K562 (cell line): Measurements from ENCODE around the gene CCNYL1. TPM values are rescaled to one million over a fixed set of nuclear protein-coding genes. Genes with fewer than 3 reads are reported as not detected.
A peak's percentile ranks its signal among the peaks of the same experiment; 100 is the strongest.

Source experiments
- ASH1L ChIP-seq: fragments of 450-650 bp; IDR thresholded peaks from 2 replicates; pipeline ENCODE4 v1.6.1; 2018; ENCODE audit warnings: borderline replicate concordance, mild to moderate bottlenecking, low read depth; ENCODE audit not compliant: partially characterized antibody
- BCL6 ChIP-seq: fragments of 250-450 bp; sonication (Bioruptor Pico); IDR thresholded peaks from 2 replicates; pipeline ENCODE4 v1.4.0; 2020
- CBX8 ChIP-seq: fragments of 200-600 bp; sonication (generic); IDR thresholded peaks from 2 replicates; pipeline ENCODE4 v1.6.1; 2012; ENCODE audit warnings: borderline replicate concordance, mixed run types, low read depth, mild to moderate bottlenecking, moderate library complexity, mixed read lengths, low read length, control low read depth, inconsistent platforms; ENCODE audit not compliant: poor library complexity, severe bottlenecking; ENCODE audit errors: extremely low read depth
- ESRRA ChIP-seq: fragments of 450-650 bp; IDR thresholded peaks from 2 replicates; pipeline ENCODE4 v1.6.1; 2014; ENCODE audit warnings: low read depth, mild to moderate bottlenecking, moderate library complexity, borderline replicate concordance
- FOXJ2 ChIP-seq: fragments of 200-800 bp; sonication (Bioruptor generic); IDR thresholded peaks from 2 replicates; pipeline ENCODE4 v1.6.1; 2016; ENCODE audit warnings: missing genetic modification characterization, missing compliant biosample characterization
- HDAC1 ChIP-seq, 2 experiments: fragments of 450-650 bp; IDR thresholded peaks; 2 replicates each; pipeline ENCODE4 v1.6.1; 2016 to 2017; ENCODE audit warnings: inconsistent platforms in 1 of 2, mild to moderate bottlenecking in 1 of 2, moderate library complexity in 1 of 2
- HDAC2 ChIP-seq: fragments of 450-650 bp; IDR thresholded peaks from 2 replicates; pipeline ENCODE4 v1.6.1; 2016; ENCODE audit warnings: mild to moderate bottlenecking
- KDM5B ChIP-seq: fragments of 200-600 bp; sonication (generic); IDR thresholded peaks from 2 replicates; pipeline ENCODE4 v1.6.1; 2012; ENCODE audit warnings: low read depth, mild to moderate bottlenecking, moderate library complexity, low read length, control low read depth, inconsistent platforms; ENCODE audit not compliant: insufficient replicate concordance
- MCM2 ChIP-seq: fragments of 450-650 bp; IDR thresholded peaks from 2 replicates; pipeline ENCODE4 v1.6.1; 2017; ENCODE audit warnings: low read depth, mild to moderate bottlenecking
- MXI1 ChIP-seq: IDR thresholded peaks from 2 replicates; pipeline ENCODE4 v1.6.1; 2011; ENCODE audit warnings: low read depth, mild to moderate bottlenecking, improper control_type of control experiment, low read length
- PML ChIP-seq: IDR thresholded peaks from 2 replicates; pipeline ENCODE4 v1.6.1; 2012; ENCODE audit warnings: low read length, inconsistent platforms
- POLR2G ChIP-seq: fragments of 200-400 bp; formaldehyde crosslinking; IDR thresholded peaks from 2 replicates; pipeline ENCODE4 v1.6.1; 2017; ENCODE audit warnings: low read depth, mild to moderate bottlenecking, antibody characterized with exemption, low read length, moderate library complexity
- RB1 ChIP-seq: fragments of 450-650 bp; IDR thresholded peaks from 2 replicates; pipeline ENCODE4 v1.6.1; 2017; ENCODE audit warnings: low read depth, mild to moderate bottlenecking
- TAF15 ChIP-seq: fragments of 200-400 bp; formaldehyde crosslinking; IDR thresholded peaks from 2 replicates; pipeline ENCODE4 v1.6.1; 2017; ENCODE audit warnings: mild to moderate bottlenecking, low read depth, low read length, moderate library complexity
- TEAD1 ChIP-seq, 2 experiments: fragments of 450-650 bp in 1 of 2; sonication (generic) in 1 of 2; formaldehyde crosslinking; IDR thresholded peaks; 2 replicates each; pipeline versions ENCODE4 v1.4.0 to v1.8.0; 2020 to 2022; ENCODE audit warnings: mild to moderate bottlenecking in 2 of 2, missing genetic modification reagents in 1 of 2
- TEAD4 ChIP-seq, 2 experiments: sonication (generic) in 1 of 2; formaldehyde crosslinking in 1 of 2; IDR thresholded peaks; 2 replicates each; pipeline versions ENCODE4 v1.6.1 to v1.8.0; 2012 to 2022; ENCODE audit warnings: borderline replicate concordance in 1 of 2, inconsistent platforms in 1 of 2, low read length in 1 of 2, mild to moderate bottlenecking in 1 of 2, missing genetic modification reagents in 1 of 2
- TRIM28 ChIP-seq: fragments of 450-650 bp; IDR thresholded peaks from 2 replicates; pipeline ENCODE4 v1.6.1; 2017
- XRCC5 ChIP-seq: fragments of 200-400 bp; formaldehyde crosslinking; IDR thresholded peaks from 2 replicates; pipeline ENCODE4 v1.6.1; 2017; ENCODE audit warnings: low read depth, mild to moderate bottlenecking, low read length
- ZNF24 ChIP-seq: fragments of 450-650 bp; IDR thresholded peaks from 2 replicates; pipeline ENCODE4 v1.6.1; 2016
- ZNF253 ChIP-seq: fragments of 250-450 bp; sonication (Bioruptor Pico); conservative IDR thresholded peaks from 2 replicates; pipeline ENCODE4 v1.6.1; 2021; ENCODE audit warnings: mild to moderate bottlenecking
- ZNF263 ChIP-seq: sonication (generic); formaldehyde crosslinking; IDR thresholded peaks from 2 replicates; pipeline ENCODE4 v1.8.0; 2022; ENCODE audit warnings: mild to moderate bottlenecking, missing genetic modification reagents, borderline replicate concordance
- ZNF347 ChIP-seq: fragments of 450-650 bp; formaldehyde crosslinking; IDR thresholded peaks from 2 replicates; pipeline ENCODE4 v1.4.0; 2020; ENCODE audit warnings: low read depth, mild to moderate bottlenecking, moderate library complexity
- ZNF551 ChIP-seq: fragments of 250-450 bp; sonication (Bioruptor Pico); IDR thresholded peaks from 2 replicates; pipeline ENCODE4 v1.5.0; 2021; ENCODE audit warnings: mild to moderate bottlenecking, moderate library complexity
- ZNF644 ChIP-seq: fragments of 200-800 bp; sonication (Bioruptor generic); IDR thresholded peaks from 2 replicates; pipeline ENCODE4 v1.6.1; 2016; ENCODE audit warnings: low read depth, missing genetic modification characterization, missing compliant biosample characterization
- ZNF699 ChIP-seq: fragments of 250-450 bp; sonication (Bioruptor Pico); IDR thresholded peaks from 2 replicates; pipeline ENCODE4 v1.8.0; 2021; ENCODE audit warnings: mild to moderate bottlenecking, moderate library complexity; ENCODE audit not compliant: insufficient replicate concordance
- ZNF707 ChIP-seq: fragments of 250-450 bp; sonication (Bioruptor Pico); conservative IDR thresholded peaks from 2 replicates; pipeline ENCODE4 v1.8.0; 2022; ENCODE audit warnings: inconsistent platforms, mild to moderate bottlenecking, moderate library complexity
- ZNF76 ChIP-seq: fragments of 250-450 bp; sonication (Bioruptor Pico); IDR thresholded peaks from 2 replicates; pipeline ENCODE4 v1.4.0; 2020; ENCODE audit warnings: mild to moderate bottlenecking, moderate library complexity, borderline replicate concordance
- ZNF764 ChIP-seq: fragments of 250-450 bp; sonication (Bioruptor Pico); IDR thresholded peaks from 2 replicates; pipeline ENCODE4 v1.4.0; 2020; ENCODE audit warnings: low read depth, mild to moderate bottlenecking, moderate library complexity
- polyA plus RNA-seq, 8 experiments: library from polyadenylated mRNA; depleted of rRNA in 4 of 8; stranded (reverse) in 5 of 8; unstranded in 3 of 8; fragments of >200 nt; fragmentation: Nextera tagmentation in 2 of 8; fragmentation: Illumina TruSeq in 1 of 8; extraction: Ambion mirVana in 2 of 8; extraction: Trizol in 1 of 8; gene quantifications; 2 replicates each; pipeline versions ENCODE4 v1.2.1 to v1.2.3, GENCODE V29; 2011 to 2014; ENCODE audit warnings: inconsistent platforms in 1 of 8, missing spikeins in 1 of 8
- total RNA-seq, 7 experiments: library from RNA; depleted of rRNA in 6 of 7; stranded (reverse); fragments of >200 nt in 6 of 7; fragmentation: Illumina TruSeq in 2 of 7; extraction: Trizol in 2 of 7; gene quantifications; 2 replicates each; pipeline versions ENCODE4 v1.2.1 to v1.2.3, GENCODE V29; 2011 to 2021; ENCODE audit warnings: low replicate concordance in 1 of 7
- TF ChIP-seq, protein P1 (sequence below): sonication (generic); formaldehyde crosslinking; IDR thresholded peaks from 2 replicates; pipeline ENCODE4 v1.8.1; 2023; ENCODE audit warnings: mild to moderate bottlenecking, missing genetic modification reagents

Gene CCNYL1
- total and polyA plus RNA-seq, 9 of the 15 experiments (the other 6 are each of a cell fraction or from before 2014, with no cell fraction given) = 1.9 to 7.5 (median 4.7) TPM

DNA sequence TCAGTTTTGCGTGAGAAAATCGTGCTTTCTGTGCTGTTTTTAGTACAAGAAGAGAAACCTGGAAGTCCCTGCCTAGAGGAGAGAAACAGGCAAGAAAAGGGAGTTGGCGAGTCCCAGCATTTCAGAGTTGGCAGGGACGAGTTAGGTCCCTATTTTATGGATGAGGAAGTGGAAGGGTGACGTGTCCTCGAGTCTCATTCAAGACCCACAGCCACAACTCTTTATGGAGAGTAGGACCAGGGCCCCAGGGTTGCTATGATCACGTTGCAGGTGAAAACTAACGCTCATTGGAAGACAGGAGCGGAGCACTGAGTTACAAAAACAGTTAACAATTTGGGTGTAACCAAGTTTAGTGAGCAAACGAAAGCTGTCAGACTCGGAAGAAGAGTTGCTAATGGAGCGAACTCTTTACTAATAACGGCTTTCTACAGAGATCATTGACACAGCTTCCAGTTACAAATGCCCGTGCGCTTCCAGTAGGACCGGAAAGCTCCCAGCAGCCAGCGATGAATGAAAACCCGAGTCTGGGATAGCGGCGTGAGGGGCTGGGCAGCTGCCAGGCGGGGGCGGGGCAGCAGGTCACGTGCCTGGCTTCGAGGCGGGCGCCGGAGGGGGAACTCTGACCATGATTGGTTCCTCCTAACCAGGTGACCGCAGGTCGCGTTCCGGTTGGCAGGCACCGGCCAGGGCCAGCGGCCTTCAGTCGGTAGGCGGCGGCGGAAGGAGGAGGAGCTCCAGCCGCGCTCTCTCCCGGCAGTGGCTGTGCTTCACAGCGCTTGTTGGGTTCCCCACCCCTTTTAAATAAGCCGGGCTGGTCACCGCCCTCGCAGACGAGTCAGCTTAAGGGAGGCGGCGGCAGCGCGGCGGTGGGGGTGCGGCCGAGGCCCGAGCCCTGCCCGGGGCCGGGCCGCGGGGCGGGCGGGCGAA is at the start of gene CCNYL1 (continued):
- TF ChIP-seq ZNF699 = no peak
- 0 out of 4 replicates have a peak, but pooled peaks of 1 of the 2 experiments have one; percentile 38 for TF ChIP-seq TEAD1 (CRISPR knock-in tag; IDR thresholded peaks at IDR 0.05)
- no peak for TF ChIP-seq CBX8
- TF ChIP-seq ZNF707 (CRISPR knock-in tag) = no peak
- TF ChIP-seq ASH1L = peak; percentile 36
- peak; percentile 53; the same call in 1 of the 2 replicates for TF ChIP-seq PML
- TF ChIP-seq, protein P1, sequence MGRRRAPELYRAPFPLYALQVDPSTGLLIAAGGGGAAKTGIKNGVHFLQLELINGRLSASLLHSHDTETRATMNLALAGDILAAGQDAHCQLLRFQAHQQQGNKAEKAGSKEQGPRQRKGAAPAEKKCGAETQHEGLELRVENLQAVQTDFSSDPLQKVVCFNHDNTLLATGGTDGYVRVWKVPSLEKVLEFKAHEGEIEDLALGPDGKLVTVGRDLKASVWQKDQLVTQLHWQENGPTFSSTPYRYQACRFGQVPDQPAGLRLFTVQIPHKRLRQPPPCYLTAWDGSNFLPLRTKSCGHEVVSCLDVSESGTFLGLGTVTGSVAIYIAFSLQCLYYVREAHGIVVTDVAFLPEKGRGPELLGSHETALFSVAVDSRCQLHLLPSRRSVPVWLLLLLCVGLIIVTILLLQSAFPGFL (CRISPR knock-in tag) = no peak
- no peak for TF ChIP-seq ZNF253
- no peak for TF ChIP-seq BCL6 (CRISPR knock-in tag)
- TF ChIP-seq ZNF76 (CRISPR knock-in tag) = no peak
- TF ChIP-seq ZNF24 = no peak
- TF ChIP-seq ZNF644 (tag) = no peak
- TF ChIP-seq TAF15 = no peak
- no peak for TF ChIP-seq ZNF551 (CRISPR knock-in tag)
- TF ChIP-seq RB1 = no peak
- TF ChIP-seq HDAC1 (IDR thresholded peaks at IDR 0.05) = 0 out of 4 replicates have a peak, but pooled peaks of 1 of the 2 experiments have one; percentile 33
- TF ChIP-seq FOXJ2 (tag) = no peak
- no peak for TF ChIP-seq MCM2
- no peak for TF ChIP-seq ZNF263 (CRISPR knock-in tag)
- TF ChIP-seq HDAC2 = peak; percentile 47; the same call in 1 of the 2 replicates
- no peak; the same call in 1 of the 2 replicates for TF ChIP-seq ESRRA
- peak; percentile 88 for TF ChIP-seq POLR2G
- TF ChIP-seq XRCC5 = no peak
- no peak for TF ChIP-seq TRIM28
- TF ChIP-seq ZNF347 (CRISPR knock-in tag) = no peak
- TF ChIP-seq MXI1 = no peak
- TF ChIP-seq TEAD4 (IDR thresholded peaks at IDR 0.05; ENCODE audit: low read length) = no peak
- TF ChIP-seq TEAD4 (CRISPR knock-in tag; IDR thresholded peaks at IDR 0.05; ENCODE audit: borderline replicate concordance) = no peak
- peak; percentile 64 for TF ChIP-seq KDM5B
- no peak for TF ChIP-seq ZNF764
